GM21381 (cell line): ENCODE results near the gene LIN37.

Experiments
- ATAC-seq: cut with Tn5 transposase; IDR thresholded peaks from one replicate; pipeline ENCODE4 v1.9.1; 2021; ENCODE audit warnings: mild to moderate bottlenecking, moderate library complexity; ENCODE audit not compliant: unreplicated experiment

The LIN37 gene

DNA sequence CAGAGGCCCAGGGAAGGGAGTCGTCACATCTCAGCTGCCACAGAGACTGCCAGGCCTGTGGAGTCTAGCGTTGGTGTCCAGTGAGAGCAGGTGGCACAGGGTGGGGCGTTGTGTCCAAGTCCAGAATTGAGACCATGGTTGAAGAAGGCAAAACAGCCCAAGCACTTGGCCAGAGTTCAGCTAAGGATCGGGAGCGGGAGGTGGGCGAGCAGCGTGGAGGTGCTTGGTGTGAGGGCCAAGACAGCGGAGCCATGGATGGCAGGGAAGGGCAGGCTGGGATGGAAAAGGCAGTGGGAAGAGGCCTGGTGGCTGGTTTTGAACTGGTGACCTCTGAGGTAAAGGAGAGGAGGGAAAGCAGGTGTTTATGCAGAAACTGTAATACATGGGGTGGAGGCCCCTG, 14.1 kb upstream of the LIN37 start:
- ATAC-seq: no peak

DNA sequence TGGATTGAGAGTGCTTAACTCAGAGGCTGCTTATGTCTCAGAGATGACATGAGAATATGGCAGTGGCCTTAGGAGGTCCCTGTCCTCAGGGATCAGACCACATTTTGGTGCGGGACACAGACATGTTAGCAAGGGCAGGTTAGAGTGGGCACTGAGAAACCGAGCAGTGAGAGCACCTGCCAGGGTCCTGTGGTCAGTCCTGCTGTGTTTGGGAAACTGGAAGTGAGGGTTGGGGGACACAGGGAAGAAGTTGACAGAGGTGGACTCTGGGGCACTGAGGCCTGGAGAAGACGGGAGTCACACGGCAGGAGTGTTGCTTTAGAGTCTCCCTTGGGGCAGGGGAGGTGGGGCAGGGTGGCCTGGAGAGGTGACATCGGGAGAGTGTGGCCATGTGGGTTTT, 13.5 kb upstream of the LIN37 start:
- ATAC-seq: no peak

DNA sequence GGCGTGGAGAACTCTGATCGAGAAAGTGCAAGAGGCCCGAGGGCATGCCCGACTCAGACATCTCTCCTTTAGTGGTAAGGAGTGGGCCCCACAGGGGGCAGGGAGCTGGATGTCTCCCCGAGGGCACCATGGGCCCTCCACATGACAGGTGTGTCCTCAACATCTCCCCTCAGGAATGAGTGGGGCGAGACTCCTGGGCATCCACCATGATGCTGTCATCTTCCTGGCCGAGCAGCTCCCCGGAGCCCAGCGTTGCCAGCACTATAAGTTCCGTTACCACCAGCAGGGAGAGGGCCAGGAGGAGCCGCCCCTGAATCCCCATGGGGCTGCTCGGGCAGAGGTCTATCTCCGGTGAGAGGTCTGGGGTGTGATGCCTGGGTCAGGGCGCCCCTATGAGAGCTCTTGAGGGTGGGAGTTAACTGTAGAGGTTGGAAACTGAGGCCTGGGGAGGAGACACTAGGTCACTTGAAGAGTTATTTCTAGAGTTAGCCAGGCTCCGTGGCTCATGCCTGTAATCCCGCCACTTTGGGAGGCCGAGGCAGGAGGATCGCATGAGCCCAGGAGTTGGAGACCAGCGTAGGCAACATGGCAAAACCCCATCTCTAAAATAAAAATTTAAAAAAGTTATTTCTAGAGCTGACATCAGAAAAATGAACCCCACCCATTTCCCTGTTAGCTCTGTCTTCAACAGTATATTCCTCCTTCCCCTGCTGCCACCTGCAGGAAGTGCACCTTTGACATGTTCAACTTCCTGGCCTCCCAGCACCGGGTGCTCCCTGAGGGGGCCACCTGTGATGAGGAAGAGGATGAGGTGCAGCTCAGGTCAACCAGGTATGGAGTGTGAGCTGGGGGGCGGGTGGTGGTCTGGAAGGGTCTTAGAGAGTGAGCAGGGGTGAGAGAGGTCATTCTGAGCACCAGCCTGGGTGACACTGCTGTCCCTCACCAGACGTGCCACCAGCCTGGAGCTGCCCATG, 11.2 kb upstream of the LIN37 start:
- no peak for ATAC-seq

GRCh38 chr19:35738021-35738886, 10.1 kb upstream of the LIN37 start:
- ATAC-seq: no peak

DNA sequence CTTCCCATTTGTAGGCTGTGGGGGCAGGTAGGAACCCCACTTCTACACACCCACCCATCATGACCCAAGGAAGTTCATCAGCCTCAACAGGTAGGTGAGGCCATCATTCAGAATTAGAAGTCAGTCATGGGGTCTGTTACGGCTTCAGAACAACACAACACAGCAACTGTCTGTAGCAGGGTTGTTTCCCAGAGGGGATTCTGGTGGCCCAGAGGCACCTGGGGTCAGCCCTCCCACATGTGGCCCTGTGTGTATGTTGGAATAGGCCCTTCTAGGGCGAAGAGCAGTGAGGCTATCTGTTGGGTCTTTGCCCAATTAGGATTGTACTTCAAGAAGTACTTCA, 9.5 kb upstream of the LIN37 start:
- ATAC-seq: no peak

DNA sequence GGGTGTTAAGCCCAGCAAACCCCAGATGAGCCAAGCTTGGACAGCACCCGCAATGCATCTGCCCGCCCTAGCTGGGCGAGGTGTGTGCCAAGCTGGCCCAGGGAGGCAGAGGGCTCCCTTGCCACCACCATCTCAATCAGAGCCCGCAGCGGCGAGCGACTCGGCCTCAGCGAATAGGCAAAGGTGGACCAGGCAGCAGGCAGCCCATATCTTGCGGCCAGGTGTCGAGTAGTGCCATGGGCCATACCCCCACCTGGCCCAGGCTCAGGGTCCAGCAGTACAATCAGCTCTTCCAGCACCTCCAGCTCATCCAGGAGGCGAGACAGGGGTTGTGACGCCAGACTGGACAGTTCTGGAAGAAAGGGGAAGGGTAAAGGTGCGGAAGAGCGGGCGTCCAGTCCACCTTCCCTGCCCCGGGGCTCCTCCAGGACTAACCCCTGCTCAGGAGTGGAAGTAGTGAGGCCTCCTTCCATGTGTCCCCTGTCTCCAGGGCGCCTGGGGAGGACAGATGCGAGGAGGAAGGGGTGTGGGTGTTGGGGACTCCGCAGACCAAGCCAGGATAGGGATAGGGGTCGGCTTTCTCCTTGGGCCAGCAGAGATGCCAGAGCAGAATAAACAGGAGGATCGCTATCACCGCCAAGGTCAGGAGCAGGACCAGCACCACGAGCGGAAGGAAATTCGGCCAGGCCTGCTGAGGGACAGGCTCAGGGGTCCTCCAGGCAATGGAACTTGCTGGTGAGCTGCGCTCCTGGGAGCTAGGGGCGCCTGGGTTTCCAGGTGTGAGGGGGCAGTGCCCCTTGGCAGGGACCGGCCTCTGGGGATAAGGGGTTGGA, 8.9 kb upstream of the LIN37 start:
- no peak for ATAC-seq

DNA sequence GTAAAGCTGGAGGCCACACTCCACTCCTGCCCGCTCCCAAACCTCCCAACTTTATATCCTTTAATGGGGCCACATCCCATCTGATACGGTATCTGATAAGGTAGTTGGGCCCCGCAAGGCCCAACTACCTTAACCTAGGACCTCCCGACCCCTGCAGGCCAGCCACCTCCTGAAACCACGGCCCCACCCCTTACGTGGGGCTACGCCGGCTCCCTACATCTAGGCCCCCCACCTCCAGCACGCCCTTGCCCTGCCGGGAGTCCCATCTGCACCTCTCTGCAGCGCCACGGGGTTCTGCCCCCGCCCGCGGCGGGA, 8.3 kb upstream of the LIN37 start:
- ATAC-seq: peak; percentile 11

DNA sequence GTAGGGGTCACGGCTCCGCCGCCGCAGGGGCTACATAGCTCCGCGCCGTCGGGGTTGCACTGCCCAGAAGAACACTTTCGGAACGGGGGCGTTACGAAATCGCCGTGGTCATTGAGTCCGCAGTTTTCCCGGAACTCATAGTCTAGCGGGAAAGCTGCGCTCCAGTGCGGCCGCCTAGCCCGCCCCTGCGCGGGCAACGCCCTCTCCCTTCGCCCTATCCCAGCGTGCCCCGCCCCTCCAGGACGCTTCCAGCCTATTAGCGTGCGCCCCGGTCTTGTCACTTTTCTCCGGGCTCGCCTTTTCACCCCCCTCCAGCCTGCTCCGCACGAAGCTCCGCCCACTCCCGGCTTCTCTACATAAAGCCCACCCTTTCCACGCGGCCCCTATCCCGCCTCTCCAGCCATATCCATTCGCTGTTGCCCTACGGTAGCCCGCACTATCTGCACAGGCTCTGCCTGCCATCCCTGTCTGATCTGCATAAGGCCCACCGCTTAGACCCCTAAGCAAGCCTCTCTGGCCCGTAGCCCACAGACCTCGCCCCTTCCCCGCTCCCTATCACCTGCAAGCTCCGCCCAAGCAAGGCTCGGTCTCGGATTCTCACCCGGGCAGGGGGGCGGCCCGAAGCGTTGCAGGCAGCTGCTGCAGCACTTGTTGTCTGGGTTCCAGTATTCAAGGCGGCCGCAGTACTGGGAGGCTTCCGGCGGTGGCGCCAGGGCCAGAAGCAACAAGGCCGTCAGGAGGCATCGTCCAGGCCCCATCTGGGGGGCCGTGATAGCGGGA, 7.8 kb upstream of the LIN37 start:
- ATAC-seq: peak; percentile 50

GRCh38 chr19:35741203-35741515, 7.2 kb upstream of the LIN37 start:
- ATAC-seq: no peak

DNA sequence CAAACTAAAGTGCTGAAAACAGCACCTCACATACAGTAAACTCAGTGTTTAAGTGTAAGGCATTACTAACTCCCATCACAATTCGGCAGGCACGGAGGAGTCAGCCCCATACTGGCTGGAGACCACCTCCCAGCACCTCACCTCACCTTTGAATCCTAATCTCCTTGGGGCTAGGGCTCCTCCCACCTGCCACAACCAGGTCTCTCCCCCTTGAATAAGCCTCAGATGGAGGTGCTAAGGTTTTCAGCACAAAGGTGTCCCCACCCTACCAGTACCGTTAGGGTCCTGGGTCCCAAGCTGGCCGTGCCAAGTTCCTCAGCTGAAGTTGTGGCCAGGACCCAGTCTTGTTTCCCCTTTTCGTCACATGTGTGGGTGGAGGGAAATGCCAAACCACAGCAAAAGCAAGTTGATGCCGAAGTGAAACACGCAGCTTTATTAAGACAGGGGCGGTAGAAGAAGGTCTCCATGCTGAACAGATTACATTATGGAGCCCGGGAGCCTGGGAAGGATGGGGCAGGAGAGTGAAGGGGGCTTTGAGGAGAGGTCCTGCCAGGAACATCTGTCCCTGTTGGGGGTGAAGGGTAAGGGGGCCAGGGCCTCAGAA, 6.2 kb upstream of the LIN37 start, which contains the start of gene IGFLR1:
IGFLR1 (minus strand) TSS at position 332 of the 604 bp plus-strand sequence. CDS start 1,272 bp downstream, outside the sequence.
- ATAC-seq: no peak

DNA sequence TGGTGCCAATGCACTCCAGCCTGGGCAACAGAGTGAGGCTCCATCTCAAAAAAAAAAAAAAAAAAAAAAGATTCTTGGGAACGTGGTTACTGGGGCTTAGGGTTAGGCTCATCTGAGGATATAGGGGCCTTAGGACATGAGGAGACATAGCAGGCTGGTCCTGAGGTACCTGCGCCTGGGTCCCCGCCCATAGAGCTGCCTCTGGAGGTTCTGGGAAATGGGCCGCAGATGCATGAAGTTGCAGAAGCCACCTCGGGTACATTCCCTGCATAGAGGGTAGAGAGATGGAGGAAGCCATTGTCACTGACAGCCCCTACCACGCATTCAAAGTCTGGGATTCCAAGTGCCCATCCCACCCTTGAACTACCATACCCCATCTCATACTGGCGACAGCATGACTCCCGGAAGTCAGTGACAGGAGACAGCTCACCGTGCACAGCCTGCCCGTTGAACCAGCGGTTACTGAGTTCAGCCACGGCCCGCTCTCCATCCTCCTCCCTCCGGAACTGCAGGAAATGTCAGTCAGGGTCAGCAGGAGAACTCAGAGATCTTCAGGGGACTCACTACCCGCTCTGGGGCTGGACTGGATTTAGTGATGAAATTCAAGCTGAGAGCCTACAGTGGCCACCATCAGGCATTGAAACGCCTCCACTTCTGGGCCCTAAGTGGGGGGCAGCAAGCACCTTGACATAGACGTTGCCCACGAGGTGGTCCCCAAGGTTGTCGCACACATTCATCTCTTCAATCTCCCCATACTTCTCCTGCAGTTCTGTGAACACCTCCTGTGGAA, 4.5 kb upstream of the LIN37 start:
- ATAC-seq: no peak

- ATAC-seq: peak; percentile 25
These were observed 3.7 kb upstream of the LIN37 start for GRCh38 chr19:35744430-35745327.

- ATAC-seq: peak; percentile 40
These were observed 2.9 kb upstream of the LIN37 start, which contains the start of the genes PSENEN and U2AF1L4 for GRCh38 chr19:35745328-35746086. TSS of gene PSENEN (plus strand) at chr19:35745651. CDS start at chr19:35745931, 280 bp downstream. TSS of gene U2AF1L4 (minus strand) at chr19:35745418. CDS start at chr19:35745391, 27 bp downstream.

DNA sequence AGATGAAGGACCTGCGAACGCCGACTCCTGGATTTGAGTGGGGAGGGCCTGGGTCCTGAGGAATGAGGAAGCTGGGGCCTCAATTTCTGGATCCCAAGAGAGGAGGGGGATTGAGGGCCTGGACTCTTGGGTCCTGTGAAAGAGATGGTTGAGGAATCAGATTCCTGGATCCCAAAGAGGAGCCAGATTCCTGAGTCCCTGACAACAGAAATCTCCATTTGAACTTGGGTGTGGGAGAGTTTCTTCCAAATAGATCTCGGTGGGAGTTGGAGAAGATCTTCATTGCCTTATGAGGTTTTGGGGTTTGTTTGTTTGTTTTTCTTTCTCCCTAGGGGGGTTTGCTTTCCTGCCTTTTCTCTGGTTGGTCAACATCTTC, 2.3 kb upstream of the LIN37 start:
- no peak for ATAC-seq

DNA sequence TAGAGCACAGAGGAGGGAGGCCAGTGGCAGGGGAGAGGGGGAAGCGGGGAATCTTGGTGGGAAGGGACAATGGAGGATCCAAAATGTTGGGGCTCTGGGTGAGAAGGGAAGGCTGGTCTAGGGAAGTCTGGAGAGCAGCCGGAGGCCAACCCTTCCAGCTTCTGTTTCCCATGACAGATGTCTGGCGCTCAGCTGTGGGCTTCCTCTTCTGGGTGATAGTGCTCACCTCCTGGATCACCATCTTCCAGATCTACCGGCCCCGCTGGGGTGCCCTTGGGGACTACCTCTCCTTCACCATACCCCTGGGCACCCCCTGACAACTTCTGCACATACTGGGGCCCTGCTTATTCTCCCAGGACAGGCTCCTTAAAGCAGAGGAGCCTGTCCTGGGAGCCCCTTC, 1.8 kb upstream of the LIN37 start:
- no peak for ATAC-seq

- ATAC-seq: no peak
These were observed 1.8 kb downstream of the LIN37 start for GRCh38 chr19:35750167-35750566.
